CD8-positive, alpha-beta memory T cell (primary cell): Measurements from ENCODE around the gene SLC41A3. TPM values are rescaled to one million over a fixed set of nuclear protein-coding genes. Genes with fewer than 3 reads are reported as not detected.
"Not testable (repeated sequence)": the region's sequence is repeated elsewhere in the genome, so short reads cannot be mapped to it uniquely, and the experiment has no call there.

ENCODE experiments used
- CTCF ChIA-PET: fragments of 350-600 bp; sonication (Branson Sonifier 250); formaldehyde crosslinking; loops from one replicate; lab custom pipeline; 2021; ENCODE audit warnings: antibody characterized with exemption; lab: Charles Lee
- POLR2A ChIA-PET: fragments of 350-600 bp; sonication (Branson Sonifier 250); formaldehyde crosslinking; loops from one replicate; lab custom pipeline; 2021; ENCODE audit warnings: antibody characterized with exemption; lab: Charles Lee
- DNase-seq, 5 donors: peaks; one replicate each; pipeline versions ENCODE4 v3.0.0 to v3.0.0-alpha.2; 2020 to 2022; ENCODE audit warnings: mixed read lengths in 1 of 5
- H3K27ac ChIP-seq: one replicate; pipeline ENCODE4 v1.7.0; 2013; ENCODE audit warnings: low read depth, mild to moderate bottlenecking, low read length, moderate library complexity
- H3K27me3 ChIP-seq: 2 replicates; pipeline ENCODE4 v1.7.0; 2013; ENCODE audit warnings: low read length, mild to moderate bottlenecking; ENCODE audit not compliant: insufficient read depth, poor library complexity, severe bottlenecking
- H3K36me3 ChIP-seq: 2 replicates; pipeline ENCODE4 v1.7.0; 2013; ENCODE audit warnings: mild to moderate bottlenecking, low read length, moderate library complexity; ENCODE audit not compliant: insufficient read depth
- H3K4me1 ChIP-seq: 2 replicates; pipeline ENCODE4 v1.7.0; 2013; ENCODE audit warnings: mild to moderate bottlenecking, low read length, moderate library complexity; ENCODE audit not compliant: insufficient read depth
- H3K4me3 ChIP-seq: 2 replicates; pipeline ENCODE4 v1.7.0; 2013; ENCODE audit warnings: mild to moderate bottlenecking, low read length
- H3K9me3 ChIP-seq: 2 replicates; pipeline ENCODE4 v1.7.0; 2013; ENCODE audit warnings: mild to moderate bottlenecking, low read length
- H3K27ac Mint-ChIP-seq, 8 donors: one replicate each; pipeline ENCODE4 v1.8.0; 2020 to 2021; ENCODE audit warnings: mixed read lengths in 8 of 8, mild to moderate bottlenecking in 6 of 8, inconsistent platforms in 3 of 8, moderate library complexity in 3 of 8
- H3K27me3 Mint-ChIP-seq, 2 donors: one replicate each; pipeline ENCODE4 v1.8.0; 2020 to 2021; ENCODE audit warnings: mixed read lengths in 2 of 2, mild to moderate bottlenecking in 1 of 2, moderate library complexity in 1 of 2
- H3K36me3 Mint-ChIP-seq, 3 donors: one replicate each; pipeline ENCODE4 v1.8.0; 2020 to 2021; ENCODE audit warnings: mixed read lengths in 3 of 3, inconsistent platforms in 1 of 3, mild to moderate bottlenecking in 1 of 3
- H3K4me1 Mint-ChIP-seq, 3 donors: one replicate each; pipeline ENCODE4 v1.8.0; 2020 to 2021; ENCODE audit warnings: mixed read lengths in 3 of 3, inconsistent platforms in 1 of 3, mild to moderate bottlenecking in 1 of 3
- H3K4me3 Mint-ChIP-seq, 7 donors: one replicate each; pipeline ENCODE4 v1.8.0; 2020 to 2021; ENCODE audit warnings: mixed read lengths in 7 of 7, mild to moderate bottlenecking in 6 of 7, moderate library complexity in 4 of 7, inconsistent platforms in 2 of 7
- H3K9me3 Mint-ChIP-seq, 5 donors: one replicate each; pipeline ENCODE4 v1.8.0; 2020 to 2022; ENCODE audit warnings: mixed read lengths in 5 of 5, mild to moderate bottlenecking in 3 of 5, moderate library complexity in 2 of 5, inconsistent platforms in 1 of 5
- polyA plus RNA-seq: library from polyadenylated mRNA; unstranded; fragments of 300-500 nt; fragmentation: Illumina TruSeq; gene quantifications from one replicate; pipeline ENCODE4 v1.2.3, GENCODE V29; 2021
- total RNA-seq, 2 experiments: library from RNA; stranded (reverse); gene quantifications; one replicate each; pipeline ENCODE4 v1.2.3, GENCODE V29; 2021

Gene SLC41A3
- total and polyA plus RNA-seq, 3 experiments from 2014 or later, result 25.8 to 28.0 (median 25.8) TPM

DNA sequence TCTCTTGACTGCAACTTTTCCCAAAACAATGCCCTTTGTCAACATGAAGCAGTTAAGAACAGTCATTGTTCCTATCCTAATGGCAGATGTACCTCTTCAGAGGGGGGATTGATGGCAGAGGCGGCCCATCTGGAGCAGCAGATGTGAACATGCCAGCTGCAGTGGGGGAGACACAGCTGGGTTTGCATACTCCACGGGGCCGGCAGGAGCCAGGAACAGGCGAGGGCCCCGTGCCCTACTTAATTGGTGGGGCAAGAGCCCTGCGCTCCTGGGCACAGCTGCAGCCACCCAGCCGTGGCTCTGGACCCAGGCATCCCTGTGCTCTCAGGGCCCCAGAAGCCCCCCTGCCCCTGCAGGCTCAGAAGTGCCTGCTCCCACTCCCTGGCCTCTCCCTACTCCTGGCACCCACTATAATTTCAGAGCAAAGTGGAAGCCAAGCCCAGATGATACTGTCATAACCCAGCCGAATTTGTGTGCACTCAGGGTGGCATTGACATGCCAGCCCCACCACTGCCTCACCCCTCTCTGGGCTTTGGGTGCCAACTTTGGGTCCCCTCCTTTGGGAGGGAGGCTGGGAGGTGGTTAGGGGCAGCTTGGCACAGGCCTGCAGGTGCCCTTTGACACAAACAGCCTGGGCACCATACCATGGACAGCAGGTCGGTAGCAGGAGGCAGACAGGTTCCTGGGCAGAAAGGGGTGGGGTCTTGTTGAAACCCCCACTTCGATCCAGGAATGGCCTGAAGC is 80.3 kb downstream of the SLC41A3 start:
- DNase-seq, result no peak
- Histone ChIP-seq H3K4me3 (no peak overlapping the region), H3K27ac (no peak overlapping the region), H3K36me3 (peaks cover 4% of the 10 kb centered on the region), H3K4me1 (no peaks in the 10 kb centered on the region), H3K27me3 (no peaks in the 10 kb centered on the region), H3K9me3 (no peaks in the 10 kb centered on the region)
- ChIA-PET CTCF (no interaction called here), POLR2A (no interaction called here)
- Mint-ChIP-seq H3K9me3 (peaks cover 0 to 39% (median 32%) of the 10 kb centered on the region in 5 donors), H3K36me3 (peaks cover 18 to 34% (median 32%) of the 10 kb centered on the region in 3 donors), H3K4me1 (no peaks in the 10 kb centered on the region), H3K27me3 (no peaks in the 10 kb centered on the region), H3K4me3 (no peak overlapping the region), H3K27ac (no peak overlapping the region)

DNA sequence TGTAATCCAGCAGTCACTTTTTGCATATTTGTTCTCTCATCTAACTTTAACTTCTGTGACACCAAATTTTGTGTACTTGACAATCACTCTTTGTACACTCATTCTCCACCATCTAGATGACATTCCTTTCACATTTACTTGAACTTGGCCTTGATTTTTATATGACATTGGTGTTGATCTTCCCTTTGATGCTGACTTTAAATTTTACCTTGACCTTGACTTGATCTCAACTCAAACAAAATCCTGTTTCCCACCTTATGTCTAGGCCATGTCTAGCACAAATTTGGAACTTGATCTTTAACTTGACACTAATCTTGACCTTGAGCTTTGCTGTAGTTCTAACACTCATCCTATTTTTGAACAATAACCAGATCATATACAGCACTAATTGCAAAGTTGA is 81.7 kb downstream of the SLC41A3 start:
- H3K4me1 Mint-ChIP-seq, result no peaks in the 10 kb centered on the region
- no peak overlapping the region for H3K27ac ChIP-seq
- no peaks in the 10 kb centered on the region for H3K9me3 ChIP-seq
- no peak overlapping the region for H3K4me3 ChIP-seq
- no peaks in the 10 kb centered on the region for H3K4me1 ChIP-seq
- H3K9me3 Mint-ChIP-seq, result peaks cover 0 to 50% (median 37%) of the 10 kb centered on the region in 5 donors
- peaks cover 14 to 22% (median 21%) of the 10 kb centered on the region in 3 donors for H3K36me3 Mint-ChIP-seq
- no peak overlapping the region for H3K4me3 Mint-ChIP-seq
- ChIA-PET CTCF (interaction anchor here (0.7 kb wide), 1 partner anchor 30 kb away, joined by 3 read pairs; no protein-coding TSS in a partner anchor), POLR2A (no interaction called here)
- no peaks in the 10 kb centered on the region for H3K36me3 ChIP-seq
- DNase-seq, result no peak
- H3K27me3 ChIP-seq, result no peaks in the 10 kb centered on the region
- no peak overlapping the region for H3K27ac Mint-ChIP-seq
- peaks cover 0 to 4% of the 10 kb centered on the region in 2 donors for H3K27me3 Mint-ChIP-seq

DNA sequence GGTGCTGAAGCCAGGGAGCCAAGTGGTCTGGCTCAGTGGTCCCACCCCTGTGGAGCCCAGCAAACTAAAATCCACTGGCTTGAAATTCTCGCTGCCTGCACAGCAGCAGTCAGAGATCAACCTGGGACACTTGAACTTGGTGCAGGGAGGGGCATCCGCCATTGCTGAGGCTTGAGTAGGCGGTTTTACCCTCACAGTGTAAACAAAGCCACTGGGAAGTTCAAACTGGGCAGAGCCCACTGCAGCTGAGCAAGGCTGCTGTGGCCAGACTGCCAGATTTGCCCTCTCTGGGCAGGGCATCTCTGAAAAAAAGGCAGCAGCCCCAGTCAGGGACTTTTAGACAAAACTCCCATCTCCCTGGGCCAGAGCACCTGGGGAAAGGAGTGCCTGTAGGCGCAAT is 87.2 kb downstream of the SLC41A3 start:
- H3K4me3 Mint-ChIP-seq, H3K27ac Mint-ChIP-seq, H3K27ac ChIP-seq, H3K4me1 ChIP-seq, H3K36me3 ChIP-seq, H3K27me3 Mint-ChIP-seq, H3K27me3 ChIP-seq, POLR2A ChIA-PET, H3K4me1 Mint-ChIP-seq, DNase-seq, H3K9me3 ChIP-seq, H3K4me3 ChIP-seq: not testable (repeated sequence)
- Mint-ChIP-seq H3K36me3 (peaks cover 3 to 15% (median 4%) of the 10 kb centered on the region in 3 donors), H3K9me3 (peaks cover 0 to 43% (median 28%) of the 10 kb centered on the region in 5 donors)
- CTCF ChIA-PET, result interaction anchor here (1.0 kb wide), 1 partner anchor 37 kb away, joined by 3 read pairs; no protein-coding TSS in a partner anchor

DNA sequence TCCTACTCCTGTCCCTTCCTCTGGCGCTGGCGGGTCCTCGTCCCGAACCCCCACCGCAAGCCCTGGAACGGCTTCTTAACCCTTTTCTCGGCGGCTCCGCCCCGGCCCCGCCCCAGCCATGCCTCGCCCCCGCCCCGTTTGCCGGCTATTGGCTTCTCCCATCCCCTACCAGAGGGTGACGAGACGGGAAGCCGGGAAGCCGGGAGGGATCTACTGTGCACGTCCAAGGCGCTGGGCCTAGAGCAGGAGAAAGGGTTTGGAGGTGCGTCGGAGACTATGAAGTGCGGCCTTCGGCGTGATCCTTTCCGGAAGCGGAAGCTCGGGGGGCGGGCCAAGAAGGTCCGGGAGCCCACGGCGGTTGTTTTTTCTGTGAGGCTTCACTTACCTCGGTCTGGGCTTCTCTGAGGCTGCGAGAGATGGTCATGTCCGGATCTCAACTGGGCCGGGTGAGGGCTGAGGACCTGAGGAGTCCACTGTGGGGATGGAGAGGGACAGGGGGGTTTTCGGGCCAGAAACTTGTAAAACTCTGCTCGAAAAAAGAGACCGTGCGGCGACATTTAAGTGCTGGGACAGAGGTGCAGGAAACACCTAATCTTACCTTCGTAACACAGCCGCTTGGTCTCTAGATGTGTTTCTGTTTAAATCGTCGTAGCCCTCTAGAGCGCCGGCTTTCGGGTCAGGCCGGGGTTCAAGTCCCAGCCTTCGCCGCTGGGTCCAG is 93.5 kb downstream of the SLC41A3 start:
- POLR2A ChIA-PET, result interaction anchor here (0.6 to 1.4 kb wide), 3 partner anchors 94 to 485 kb away, joined by 3 to 6 read pairs (median 6); partner anchors contain the start of genes SLC41A3 and ZXDC
- peak overlapping the region in 6 of 7 donors; percentile 96 to 100 (median 100) for H3K4me3 Mint-ChIP-seq
- Histone ChIP-seq H3K36me3 (no peaks in the 10 kb centered on the region), H3K4me1 (peaks cover 11% of the 10 kb centered on the region), H3K9me3 (no peaks in the 10 kb centered on the region), H3K27me3 (no peaks in the 10 kb centered on the region), H3K4me3 (peak overlapping the region; percentile 85), H3K27ac (peak overlapping the region; percentile 72)
- peaks cover 0 to 15% of the 10 kb centered on the region in 2 donors for H3K27me3 Mint-ChIP-seq
- H3K27ac Mint-ChIP-seq, result peak overlapping the region in 7 of 8 donors; percentile 81 to 99 (median 99)
- peaks cover 0 to 51% (median 35%) of the 10 kb centered on the region in 3 donors for H3K4me1 Mint-ChIP-seq
- CTCF ChIA-PET, result interaction anchor here (0.7 kb wide), 1 partner anchor 19 kb away, joined by 3 read pairs; no protein-coding TSS in a partner anchor
- H3K9me3 Mint-ChIP-seq, result no peaks in the 10 kb centered on the region
- peaks cover 0 to 13% (median 0%) of the 10 kb centered on the region in 3 donors for H3K36me3 Mint-ChIP-seq
- DNase-seq, result peak in 4 of 5 donors; percentile 61 to 85 (median 72)

DNA sequence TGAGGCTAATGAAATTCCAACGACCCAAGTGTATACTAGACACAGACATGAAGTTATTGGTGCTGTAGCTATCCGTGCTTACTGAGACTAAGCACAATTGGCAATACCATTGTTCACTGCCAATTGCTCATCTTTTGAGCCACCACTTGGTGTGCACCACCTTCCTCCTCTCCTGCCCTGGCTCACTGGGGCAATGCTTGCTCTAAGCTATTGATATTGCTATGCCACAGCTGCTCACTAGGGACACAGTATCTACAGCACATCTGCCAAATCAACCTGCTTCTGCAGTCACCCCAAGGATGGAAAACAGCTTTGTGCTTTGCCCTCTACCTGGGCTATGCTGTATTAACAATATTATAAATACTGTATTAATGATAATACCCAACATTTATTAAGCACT is 99.0 kb downstream of the SLC41A3 start:
- H3K4me3 ChIP-seq, H3K27ac ChIP-seq, H3K4me1 ChIP-seq, POLR2A ChIA-PET, H3K36me3 ChIP-seq, H3K27me3 Mint-ChIP-seq, CTCF ChIA-PET, DNase-seq, H3K9me3 ChIP-seq, H3K27me3 ChIP-seq, H3K27ac Mint-ChIP-seq, H3K9me3 Mint-ChIP-seq, H3K4me3 Mint-ChIP-seq: not testable (repeated sequence)
- H3K36me3 Mint-ChIP-seq, result peaks cover 0 to 10% (median under 1%) of the 10 kb centered on the region in 3 donors
- H3K4me1 Mint-ChIP-seq, result peaks cover 0 to 29% (median 24%) of the 10 kb centered on the region in 3 donors

DNA sequence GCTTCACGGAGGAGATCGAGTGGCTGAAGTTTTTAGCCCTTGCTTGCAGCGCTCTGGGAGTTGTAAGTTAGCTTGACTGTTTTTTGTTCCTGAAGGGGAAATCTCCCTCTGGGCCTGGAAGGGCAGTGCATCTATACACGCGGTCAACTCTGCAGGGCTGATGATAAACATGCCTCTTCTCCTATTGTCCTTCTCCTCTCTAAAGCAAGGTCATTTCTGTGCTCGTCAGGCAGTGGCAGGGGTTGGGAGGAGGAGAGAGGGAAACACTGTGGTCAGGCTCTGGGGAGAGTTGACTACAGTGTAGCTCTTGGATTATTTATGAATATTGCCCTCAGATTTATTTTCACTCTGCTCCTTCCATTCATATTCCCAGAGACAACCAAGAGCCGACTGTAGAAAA is 106.8 kb downstream of the SLC41A3 start:
- H3K27ac ChIP-seq, H3K9me3 Mint-ChIP-seq, H3K27me3 Mint-ChIP-seq, H3K36me3 Mint-ChIP-seq, CTCF ChIA-PET, H3K27ac Mint-ChIP-seq, H3K36me3 ChIP-seq, H3K27me3 ChIP-seq, POLR2A ChIA-PET, DNase-seq, H3K4me3 Mint-ChIP-seq, H3K9me3 ChIP-seq, H3K4me3 ChIP-seq, H3K4me1 Mint-ChIP-seq, H3K4me1 ChIP-seq: not testable (repeated sequence)

DNA sequence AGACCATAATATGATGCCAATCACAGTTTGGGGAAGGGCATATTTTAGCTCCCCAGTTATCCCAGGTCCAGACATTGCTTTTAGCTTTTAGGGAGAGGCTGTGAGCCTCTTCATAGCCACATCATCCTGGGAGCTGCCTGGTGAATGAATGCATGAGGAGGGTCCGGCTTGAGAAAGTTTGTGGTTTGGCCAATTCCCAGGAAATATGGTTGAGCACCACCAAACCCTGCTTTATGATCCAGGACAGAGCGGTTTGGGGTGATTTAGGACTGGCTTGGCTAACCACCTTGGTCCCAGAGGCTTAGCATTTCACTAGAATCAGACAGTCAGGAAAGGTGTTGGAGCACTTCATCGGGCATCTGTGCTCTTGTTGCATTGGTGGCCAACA is 107.9 kb downstream of the SLC41A3 start:
- DNase-seq, H3K27ac ChIP-seq, H3K9me3 ChIP-seq, H3K4me3 Mint-ChIP-seq, CTCF ChIA-PET, H3K4me1 Mint-ChIP-seq, H3K27me3 ChIP-seq, H3K27ac Mint-ChIP-seq, H3K4me1 ChIP-seq, H3K9me3 Mint-ChIP-seq, H3K4me3 ChIP-seq, H3K36me3 Mint-ChIP-seq, POLR2A ChIA-PET, H3K36me3 ChIP-seq: not testable (repeated sequence)
- H3K27me3 Mint-ChIP-seq, result peaks cover 12 to 20% of the 10 kb centered on the region in 2 donors
